GM23338 (cell line): Measurements from ENCODE around the gene CHST15. TPM values are rescaled to one million over a fixed set of nuclear protein-coding genes. Genes with fewer than 3 reads are reported as not detected.

Source experiments
- ATAC-seq: fragments of 200-7000 bp; cut with Tn5 transposase; 3 replicates; pipeline ENCODE4 v1.9.1; 2020
- DNase-seq: peaks from one replicate; pipeline ENCODE4 v3.0.0-alpha.2; 2015; ENCODE audit warnings: low spot score
- H2AFZ ChIP-seq: fragments of 200-600 bp; sonication (generic); 2 replicates; pipeline ENCODE4 v1.8.0; 2016; ENCODE audit warnings: antibody characterized with exemption, mild to moderate bottlenecking, moderate library complexity
- H3F3A ChIP-seq: fragments of 200-600 bp; sonication (generic); replicated peaks from 2 replicates; pipeline ENCODE4 v1.8.0; 2017; ENCODE audit warnings: antibody characterized with exemption, mixed run types, low read depth
- H3K27ac ChIP-seq: fragments of 200-600 bp; sonication (generic); 2 replicates; pipeline ENCODE4 v1.6.1; 2016; ENCODE audit warnings: low read depth
- H3K27me3 ChIP-seq: fragments of 200-600 bp; sonication (generic); 2 replicates; pipeline ENCODE4 v1.8.0; 2016; ENCODE audit warnings: mild to moderate bottlenecking, mixed run types, moderate library complexity; ENCODE audit not compliant: insufficient read depth
- H3K36me3 ChIP-seq: fragments of 200-600 bp; sonication (generic); 2 replicates; pipeline ENCODE4 v1.8.0; 2016; ENCODE audit warnings: mild to moderate bottlenecking; ENCODE audit not compliant: insufficient read depth
- H3K4me1 ChIP-seq: fragments of 200-600 bp; sonication (generic); 2 replicates; pipeline ENCODE4 v1.8.0; 2016; ENCODE audit warnings: mild to moderate bottlenecking, moderate library complexity; ENCODE audit not compliant: insufficient read depth
- H3K4me2 ChIP-seq: fragments of 200-600 bp; sonication (generic); 2 replicates; pipeline ENCODE4 v1.7.1; 2017; ENCODE audit warnings: mixed run types
- H3K4me3 ChIP-seq: fragments of 200-600 bp; sonication (generic); 2 replicates; pipeline ENCODE4 v1.6.1; 2016; ENCODE audit warnings: mixed run types
- H3K79me2 ChIP-seq: fragments of 200-600 bp; sonication (generic); replicated peaks from 2 replicates; pipeline ENCODE4 v1.8.0; 2017; ENCODE audit warnings: mild to moderate bottlenecking; ENCODE audit not compliant: insufficient read depth
- H3K9me2 ChIP-seq: fragments of 200-600 bp; sonication (generic); 2 replicates; pipeline ENCODE4 v1.8.0; 2017; ENCODE audit not compliant: insufficient read depth
- H4K20me1 ChIP-seq: fragments of 200-600 bp; sonication (generic); replicated peaks from 2 replicates; pipeline ENCODE4 v1.8.0; 2017; ENCODE audit warnings: mild to moderate bottlenecking; ENCODE audit not compliant: insufficient read depth
- H3K27ac Mint-ChIP-seq: 2 replicates; pipeline ENCODE4 v1.8.0; 2020; ENCODE audit warnings: inconsistent platforms, mild to moderate bottlenecking, moderate library complexity, mixed read lengths
- H3K27me3 Mint-ChIP-seq: 3 replicates; pipeline ENCODE4 v1.8.0; 2022; ENCODE audit warnings: low read depth, mild to moderate bottlenecking, moderate library complexity, mixed read lengths, inconsistent platforms; ENCODE audit not compliant: insufficient read depth, poor library complexity
- H3K36me3 Mint-ChIP-seq: 3 replicates; pipeline ENCODE4 v1.8.0; 2021; ENCODE audit warnings: low read depth, mild to moderate bottlenecking, inconsistent platforms, moderate library complexity, mixed read lengths
- H3K4me1 Mint-ChIP-seq: 3 replicates; pipeline ENCODE4 v1.8.0; 2020; ENCODE audit warnings: mild to moderate bottlenecking, inconsistent platforms, mixed read lengths
- H3K4me3 Mint-ChIP-seq: 3 replicates; pipeline ENCODE4 v1.8.0; 2021; ENCODE audit warnings: moderate library complexity, mild to moderate bottlenecking, inconsistent platforms, mixed read lengths
- H3K9me3 Mint-ChIP-seq: 3 replicates; pipeline ENCODE4 v1.8.0; 2020; ENCODE audit warnings: moderate library complexity, mild to moderate bottlenecking, inconsistent platforms, mixed read lengths
- CREB1 ChIP-seq: fragments of 250-450 bp; sonication (Bioruptor Pico); IDR thresholded peaks from 2 replicates; pipeline ENCODE4 v1.5.0; 2020; ENCODE audit warnings: low read depth, mild to moderate bottlenecking, moderate library complexity
- EZH2 ChIP-seq: fragments of 200-600 bp; sonication (generic); IDR thresholded peaks from one replicate; pipeline ENCODE4 v1.8.0; 2017; ENCODE audit warnings: antibody characterized with exemption, mild to moderate bottlenecking, low read depth; ENCODE audit not compliant: unreplicated experiment
- EZH2phosphoT487 ChIP-seq: fragments of 200-600 bp; sonication (generic); IDR thresholded peaks from one replicate; pipeline ENCODE4 v1.8.1; 2018; ENCODE audit warnings: antibody characterized with exemption; ENCODE audit not compliant: unreplicated experiment
- JUNB ChIP-seq: IDR thresholded peaks from one replicate; pipeline ENCODE4 v1.6.1; 2016; ENCODE audit warnings: antibody characterized with exemption; ENCODE audit not compliant: unreplicated experiment
- NANOG ChIP-seq: IDR thresholded peaks from 2 replicates; pipeline ENCODE4 v1.6.1; 2016; ENCODE audit warnings: antibody characterized with exemption, borderline replicate concordance
- POLR2AphosphoS5 ChIP-seq: IDR thresholded peaks from 2 replicates; pipeline ENCODE4 v1.6.1; 2016; ENCODE audit warnings: antibody characterized with exemption, low read depth
- STAT1 ChIP-seq: IDR thresholded peaks from one replicate; pipeline ENCODE4 v1.6.1; 2016; ENCODE audit warnings: antibody characterized with exemption; ENCODE audit not compliant: unreplicated experiment
- ZNF114 ChIP-seq: fragments of 250-450 bp; sonication (Bioruptor Pico); IDR thresholded peaks from 2 replicates; pipeline ENCODE4 v1.5.0; 2020; ENCODE audit warnings: mild to moderate bottlenecking, moderate library complexity
- ZNF331 ChIP-seq: fragments of 250-450 bp; sonication (Bioruptor Pico); IDR thresholded peaks from 2 replicates; pipeline ENCODE4 v1.5.0; 2020; ENCODE audit warnings: low read depth, mild to moderate bottlenecking, moderate library complexity
- polyA plus RNA-seq: library from polyadenylated mRNA; unstranded; fragments of >200 nt; fragmentation: Nextera tagmentation; extraction: Ambion mirVana; gene quantifications from 2 replicates; pipeline ENCODE4 v1.2.1, GENCODE V29; 2016
- total RNA-seq: library from RNA; depleted of rRNA; stranded (reverse); fragments of >200 nt; shearing (Covaris generic); gene quantifications from 2 replicates; pipeline ENCODE4 v1.2.3, GENCODE V29; 2014
- TF ChIP-seq, protein P1 (sequence below): IDR thresholded peaks from one replicate; pipeline ENCODE4 v1.6.1; 2018; ENCODE audit warnings: antibody characterized with exemption; ENCODE audit not compliant: unreplicated experiment
- TF ChIP-seq, protein P2 (sequence below), 2 experiments: fragments of 200-600 bp in 1 of 2; sonication (generic) in 1 of 2; conservative IDR thresholded peaks; 2 replicates each; pipeline versions ENCODE4 v1.5.1 to v1.6.1; 2016 to 2017; ENCODE audit warnings: antibody characterized with exemption in 2 of 2, low read depth in 2 of 2, mild to moderate bottlenecking in 2 of 2, moderate library complexity in 1 of 2
- TF ChIP-seq, protein P3 (sequence below): IDR thresholded peaks from 2 replicates; pipeline ENCODE4 v1.6.1; 2016; ENCODE audit warnings: antibody characterized with exemption

CHST15 gene
- total and polyA plus RNA-seq, 2 experiments from 2014 or later: 2.6 to 11.2 TPM

DNA sequence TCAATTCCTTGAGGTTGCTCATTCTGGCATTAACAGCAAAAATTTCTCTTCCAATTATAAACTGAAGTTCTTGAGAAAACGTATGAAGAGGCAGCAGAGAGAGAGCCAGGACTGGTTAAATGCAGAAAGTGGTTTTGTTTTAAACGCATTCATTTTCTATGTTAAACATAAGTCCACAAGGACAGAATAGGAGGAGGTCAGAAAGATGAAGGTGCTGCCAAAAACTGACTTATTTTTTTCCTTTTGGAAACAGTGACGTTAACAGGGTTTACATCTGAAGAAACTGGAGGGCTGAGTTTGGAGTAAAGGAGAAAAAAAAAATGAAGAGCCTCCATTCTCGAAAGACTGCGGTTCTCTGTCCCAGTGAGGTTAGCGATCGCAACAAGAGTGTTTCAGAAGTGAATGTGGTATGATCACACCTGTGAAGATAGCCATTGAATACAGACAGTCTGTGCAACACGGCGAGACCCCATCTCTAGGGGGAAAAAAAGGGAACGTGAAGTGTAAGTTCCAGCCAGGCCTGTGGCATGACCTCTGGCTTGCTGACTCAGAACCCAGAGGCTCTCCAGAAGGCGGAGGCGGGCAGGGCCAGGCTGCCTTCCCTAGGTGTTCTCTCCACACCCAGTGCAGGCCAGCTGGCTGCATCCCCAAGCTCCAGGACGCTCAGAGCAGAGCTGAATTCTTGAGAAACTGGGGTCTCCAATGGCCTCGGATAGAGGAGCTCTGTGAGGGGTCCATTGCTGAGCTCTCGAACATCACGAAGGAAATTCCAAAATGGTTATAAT is 84.0 kb downstream of the CHST15 start (continued):
- TF ChIP-seq, protein P1, sequence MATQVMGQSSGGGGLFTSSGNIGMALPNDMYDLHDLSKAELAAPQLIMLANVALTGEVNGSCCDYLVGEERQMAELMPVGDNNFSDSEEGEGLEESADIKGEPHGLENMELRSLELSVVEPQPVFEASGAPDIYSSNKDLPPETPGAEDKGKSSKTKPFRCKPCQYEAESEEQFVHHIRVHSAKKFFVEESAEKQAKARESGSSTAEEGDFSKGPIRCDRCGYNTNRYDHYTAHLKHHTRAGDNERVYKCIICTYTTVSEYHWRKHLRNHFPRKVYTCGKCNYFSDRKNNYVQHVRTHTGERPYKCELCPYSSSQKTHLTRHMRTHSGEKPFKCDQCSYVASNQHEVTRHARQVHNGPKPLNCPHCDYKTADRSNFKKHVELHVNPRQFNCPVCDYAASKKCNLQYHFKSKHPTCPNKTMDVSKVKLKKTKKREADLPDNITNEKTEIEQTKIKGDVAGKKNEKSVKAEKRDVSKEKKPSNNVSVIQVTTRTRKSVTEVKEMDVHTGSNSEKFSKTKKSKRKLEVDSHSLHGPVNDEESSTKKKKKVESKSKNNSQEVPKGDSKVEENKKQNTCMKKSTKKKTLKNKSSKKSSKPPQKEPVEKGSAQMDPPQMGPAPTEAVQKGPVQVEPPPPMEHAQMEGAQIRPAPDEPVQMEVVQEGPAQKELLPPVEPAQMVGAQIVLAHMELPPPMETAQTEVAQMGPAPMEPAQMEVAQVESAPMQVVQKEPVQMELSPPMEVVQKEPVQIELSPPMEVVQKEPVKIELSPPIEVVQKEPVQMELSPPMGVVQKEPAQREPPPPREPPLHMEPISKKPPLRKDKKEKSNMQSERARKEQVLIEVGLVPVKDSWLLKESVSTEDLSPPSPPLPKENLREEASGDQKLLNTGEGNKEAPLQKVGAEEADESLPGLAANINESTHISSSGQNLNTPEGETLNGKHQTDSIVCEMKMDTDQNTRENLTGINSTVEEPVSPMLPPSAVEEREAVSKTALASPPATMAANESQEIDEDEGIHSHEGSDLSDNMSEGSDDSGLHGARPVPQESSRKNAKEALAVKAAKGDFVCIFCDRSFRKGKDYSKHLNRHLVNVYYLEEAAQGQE: no peak
- TF ChIP-seq NANOG (no peak), EZH2 (no peak), ZNF331 (CRISPR knock-in tag) (no peak), JUNB (no peak), POLR2AphosphoS5 (no peak), STAT1 (no peak), CREB1 (CRISPR knock-in tag) (no peak), ZNF114 (CRISPR knock-in tag) (no peak), EZH2phosphoT487 (no peak)
- TF ChIP-seq, protein P2, sequence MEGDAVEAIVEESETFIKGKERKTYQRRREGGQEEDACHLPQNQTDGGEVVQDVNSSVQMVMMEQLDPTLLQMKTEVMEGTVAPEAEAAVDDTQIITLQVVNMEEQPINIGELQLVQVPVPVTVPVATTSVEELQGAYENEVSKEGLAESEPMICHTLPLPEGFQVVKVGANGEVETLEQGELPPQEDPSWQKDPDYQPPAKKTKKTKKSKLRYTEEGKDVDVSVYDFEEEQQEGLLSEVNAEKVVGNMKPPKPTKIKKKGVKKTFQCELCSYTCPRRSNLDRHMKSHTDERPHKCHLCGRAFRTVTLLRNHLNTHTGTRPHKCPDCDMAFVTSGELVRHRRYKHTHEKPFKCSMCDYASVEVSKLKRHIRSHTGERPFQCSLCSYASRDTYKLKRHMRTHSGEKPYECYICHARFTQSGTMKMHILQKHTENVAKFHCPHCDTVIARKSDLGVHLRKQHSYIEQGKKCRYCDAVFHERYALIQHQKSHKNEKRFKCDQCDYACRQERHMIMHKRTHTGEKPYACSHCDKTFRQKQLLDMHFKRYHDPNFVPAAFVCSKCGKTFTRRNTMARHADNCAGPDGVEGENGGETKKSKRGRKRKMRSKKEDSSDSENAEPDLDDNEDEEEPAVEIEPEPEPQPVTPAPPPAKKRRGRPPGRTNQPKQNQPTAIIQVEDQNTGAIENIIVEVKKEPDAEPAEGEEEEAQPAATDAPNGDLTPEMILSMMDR (conservative IDR thresholded peaks at IDR 0.05; ENCODE audit: low read depth in 2 of 2): no peak
- TF ChIP-seq, protein P3, sequence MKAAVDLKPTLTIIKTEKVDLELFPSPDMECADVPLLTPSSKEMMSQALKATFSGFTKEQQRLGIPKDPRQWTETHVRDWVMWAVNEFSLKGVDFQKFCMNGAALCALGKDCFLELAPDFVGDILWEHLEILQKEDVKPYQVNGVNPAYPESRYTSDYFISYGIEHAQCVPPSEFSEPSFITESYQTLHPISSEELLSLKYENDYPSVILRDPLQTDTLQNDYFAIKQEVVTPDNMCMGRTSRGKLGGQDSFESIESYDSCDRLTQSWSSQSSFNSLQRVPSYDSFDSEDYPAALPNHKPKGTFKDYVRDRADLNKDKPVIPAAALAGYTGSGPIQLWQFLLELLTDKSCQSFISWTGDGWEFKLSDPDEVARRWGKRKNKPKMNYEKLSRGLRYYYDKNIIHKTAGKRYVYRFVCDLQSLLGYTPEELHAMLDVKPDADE: no peak

DNA sequence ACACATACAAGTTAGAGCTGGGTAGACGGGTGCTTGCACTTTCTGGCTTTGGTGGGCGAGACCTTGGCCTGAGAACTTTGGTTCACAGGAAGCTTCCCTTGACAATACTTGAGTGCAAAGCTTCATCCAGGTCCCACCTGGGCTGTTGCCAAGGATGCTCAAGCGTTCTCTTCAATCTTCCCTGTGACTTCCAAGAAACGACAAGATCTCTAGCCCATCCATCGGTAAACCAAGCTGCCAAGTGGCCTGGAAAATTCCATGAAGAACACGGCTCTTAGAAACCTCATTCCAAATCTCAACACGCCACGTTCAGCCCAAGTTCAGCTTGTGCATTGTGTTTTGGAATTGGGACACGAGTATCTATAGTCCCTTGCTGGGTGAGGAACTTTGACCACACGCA is 84.7 kb downstream of the CHST15 start:
- no peak overlapping the region; the same call in 2 of the 3 replicates for H3K4me3 Mint-ChIP-seq
- Histone ChIP-seq H4K20me1 (no peaks in the 10 kb centered on the region), H2AFZ (no peak overlapping the region), H3K36me3 (no peaks in the 10 kb centered on the region), H3K79me2 (no peaks in the 10 kb centered on the region), H3K4me2 (no peak overlapping the region), H3K9me2 (no peaks in the 10 kb centered on the region), H3K4me3 (no peak overlapping the region), H3K27ac (no peak overlapping the region), H3K4me1 (peaks cover 8% of the 10 kb centered on the region; the same call in 1 of the 2 replicates), H3F3A (no peaks in the 10 kb centered on the region), H3K27me3 (no peaks in the 10 kb centered on the region)
- peaks cover 22% of the 10 kb centered on the region for H3K4me1 Mint-ChIP-seq
- ATAC-seq (no peak), DNase-seq (no peak)
- H3K9me3 Mint-ChIP-seq: peaks cover 10% of the 10 kb centered on the region
- H3K36me3 Mint-ChIP-seq: peaks cover 28% of the 10 kb centered on the region
- H3K27ac Mint-ChIP-seq: no peak overlapping the region
- H3K27me3 Mint-ChIP-seq: peaks cover 5% of the 10 kb centered on the region
- TF ChIP-seq POLR2AphosphoS5 (no peak), ZNF114 (CRISPR knock-in tag) (no peak), CREB1 (CRISPR knock-in tag) (no peak), ZNF331 (CRISPR knock-in tag) (no peak)
- TF ChIP-seq, protein P2 (conservative IDR thresholded peaks at IDR 0.05; ENCODE audit: low read depth in 2 of 2): no peak
